Brain microvascular endothelial cell (primary cell): ENCODE measurements around the gene NHLRC4.

ENCODE experiments used
- DNase-seq: peaks from one replicate; pipeline ENCODE4 v3.0.0-alpha.2; 2020
- H3K27ac ChIP-seq: fragments of 250-450 bp; sonication (Bioruptor Pico); 2 replicates; pipeline ENCODE4 v1.5.1; 2020; ENCODE audit warnings: mild to moderate bottlenecking, moderate library complexity
- H3K27me3 ChIP-seq: fragments of 250-450 bp; sonication (Bioruptor Pico); replicated peaks from 2 replicates; pipeline ENCODE4 v1.5.1; 2020; ENCODE audit warnings: mild to moderate bottlenecking
- H3K36me3 ChIP-seq: fragments of 250-450 bp; sonication (Bioruptor Pico); replicated peaks from 2 replicates; pipeline ENCODE4 v1.5.1; 2020; ENCODE audit warnings: mild to moderate bottlenecking
- H3K4me3 ChIP-seq: 2 replicates; pipeline ENCODE4 v1.5.1; 2011; ENCODE audit warnings: low read depth, mild to moderate bottlenecking, control low read depth, low read length, moderate library complexity
- in situ Hi-C: cut with HindIII; loops from 2 replicates; pipeline ENCODE4 v1.10.0; 2017; ENCODE audit warnings: low sequenced_read_pairs, low pct_ligation_motif_present
- TF ChIP-seq, protein P1 (sequence below): IDR thresholded peaks from 2 replicates; pipeline ENCODE4 v1.5.1; 2011; ENCODE audit warnings: low read depth, mild to moderate bottlenecking, moderate library complexity, low read length, control low read depth, inconsistent platforms; ENCODE audit errors: missing control alignments

Gene NHLRC4

GRCh38 chr16:549544-550263 lies 17.1 kb upstream of the NHLRC4 start:
- Histone ChIP-seq H3K4me3 (no peak overlapping the region), H3K36me3 (peaks cover 39% of the 10 kb centered on the region), H3K27ac (no peak overlapping the region), H3K27me3 (no peaks in the 10 kb centered on the region)
- TF ChIP-seq, protein P1, sequence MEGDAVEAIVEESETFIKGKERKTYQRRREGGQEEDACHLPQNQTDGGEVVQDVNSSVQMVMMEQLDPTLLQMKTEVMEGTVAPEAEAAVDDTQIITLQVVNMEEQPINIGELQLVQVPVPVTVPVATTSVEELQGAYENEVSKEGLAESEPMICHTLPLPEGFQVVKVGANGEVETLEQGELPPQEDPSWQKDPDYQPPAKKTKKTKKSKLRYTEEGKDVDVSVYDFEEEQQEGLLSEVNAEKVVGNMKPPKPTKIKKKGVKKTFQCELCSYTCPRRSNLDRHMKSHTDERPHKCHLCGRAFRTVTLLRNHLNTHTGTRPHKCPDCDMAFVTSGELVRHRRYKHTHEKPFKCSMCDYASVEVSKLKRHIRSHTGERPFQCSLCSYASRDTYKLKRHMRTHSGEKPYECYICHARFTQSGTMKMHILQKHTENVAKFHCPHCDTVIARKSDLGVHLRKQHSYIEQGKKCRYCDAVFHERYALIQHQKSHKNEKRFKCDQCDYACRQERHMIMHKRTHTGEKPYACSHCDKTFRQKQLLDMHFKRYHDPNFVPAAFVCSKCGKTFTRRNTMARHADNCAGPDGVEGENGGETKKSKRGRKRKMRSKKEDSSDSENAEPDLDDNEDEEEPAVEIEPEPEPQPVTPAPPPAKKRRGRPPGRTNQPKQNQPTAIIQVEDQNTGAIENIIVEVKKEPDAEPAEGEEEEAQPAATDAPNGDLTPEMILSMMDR = peak; percentile 10
- in situ Hi-C loops = no loop called here
- no peak for DNase-seq

DNA sequence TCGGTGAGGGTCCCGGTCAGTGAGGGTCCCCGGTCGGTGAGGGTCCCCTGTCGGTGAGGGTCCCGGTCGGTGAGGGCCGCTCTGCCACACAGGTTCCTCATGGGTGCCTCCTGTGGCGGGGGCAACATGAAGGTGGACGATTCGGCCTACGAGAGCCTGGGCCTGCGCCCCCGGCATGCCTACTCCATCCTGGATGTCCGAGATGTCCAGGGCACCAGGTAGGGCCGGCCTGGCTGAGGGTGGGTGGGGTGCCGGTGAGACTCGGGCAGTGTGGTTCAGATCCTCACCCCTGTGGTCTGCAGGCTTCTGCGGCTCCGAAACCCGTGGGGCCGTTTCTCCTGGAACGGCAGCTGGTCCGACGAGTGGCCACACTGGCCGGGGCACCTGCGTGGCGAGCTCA lies 15.6 kb upstream of the NHLRC4 start:
- in situ Hi-C loops = no loop called here
- no peak for DNase-seq

GRCh38 chr16:552171-552570 lies 14.6 kb upstream of the NHLRC4 start:
- TF ChIP-seq, protein P1 = no peak
- in situ Hi-C loops = no loop called here
- Histone ChIP-seq H3K27ac (no peak overlapping the region), H3K36me3 (peaks cover 37% of the 10 kb centered on the region), H3K27me3 (no peaks in the 10 kb centered on the region), H3K4me3 (no peak overlapping the region)
- DNase-seq = no peak

More for the DNA sequence above, 15.6 kb upstream of the NHLRC4 start:
- no peak overlapping the region for H3K27ac ChIP-seq
- TF ChIP-seq, protein P1 = no peak
- H3K27me3 ChIP-seq = no peaks in the 10 kb centered on the region
- no peak overlapping the region for H3K4me3 ChIP-seq
- peaks cover 39% of the 10 kb centered on the region for H3K36me3 ChIP-seq

DNA sequence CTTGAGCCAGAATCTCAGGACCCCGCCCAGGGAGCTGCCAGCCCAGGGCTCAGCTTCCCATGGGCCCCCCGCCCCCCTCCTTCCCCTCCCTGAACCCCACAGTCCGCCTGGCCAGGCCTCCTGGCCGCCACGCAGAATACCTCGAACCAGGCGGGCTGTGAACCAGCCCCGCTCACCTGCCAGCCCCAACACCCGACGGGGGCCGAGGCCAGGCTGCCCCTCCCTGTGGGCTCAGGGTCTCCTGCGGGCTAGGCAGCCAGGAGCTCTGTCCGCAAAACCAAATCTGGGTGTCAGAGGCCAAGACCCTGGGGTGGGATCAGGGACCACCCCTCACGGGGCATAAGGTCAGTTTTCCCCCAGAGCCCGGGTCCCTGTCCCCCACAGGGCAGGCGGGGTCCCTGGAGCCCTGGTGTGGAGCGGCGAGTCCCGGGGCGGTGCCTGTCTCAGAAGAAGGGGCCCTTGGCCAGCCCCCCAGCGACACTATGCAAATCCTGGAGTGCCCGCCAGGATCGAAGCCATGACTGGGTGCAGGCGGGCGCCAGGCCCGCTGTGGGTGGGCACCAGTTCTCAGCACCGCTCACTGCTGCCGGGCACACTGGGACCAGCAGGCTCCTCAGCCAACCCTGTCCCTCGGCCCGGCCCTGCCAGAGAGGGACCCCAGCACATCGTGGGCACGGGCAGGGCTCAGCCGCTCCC lies 13.1 kb upstream of the NHLRC4 start:
- in situ Hi-C loops = no loop called here
- peaks cover 21% of the 10 kb centered on the region for H3K36me3 ChIP-seq

GRCh38 chr16:554297-554621 lies 12.5 kb upstream of the NHLRC4 start:
- H3K27ac ChIP-seq = no peak overlapping the region
- TF ChIP-seq, protein P1 = no peak
- peaks cover 20% of the 10 kb centered on the region for H3K36me3 ChIP-seq
- in situ Hi-C loops = no loop called here
- H3K4me3 ChIP-seq = no peak overlapping the region
- peaks cover 11% of the 10 kb centered on the region for H3K27me3 ChIP-seq
- DNase-seq = no peak

More for the DNA sequence above, 13.1 kb upstream of the NHLRC4 start:
- Histone ChIP-seq H3K4me3 (no peak overlapping the region), H3K27me3 (peaks cover 6% of the 10 kb centered on the region), H3K27ac (no peak overlapping the region)
- TF ChIP-seq, protein P1 = no peak
- DNase-seq = no peak
